ENCODE measurements around the gene TRIM34.
A peak's percentile ranks its signal among the peaks of the same experiment; 100 is the strongest.
"Not testable (repeated sequence)": the region's sequence is repeated elsewhere in the genome, so short reads cannot be mapped to it uniquely, and the experiment has no call there.

The TRIM34 gene

DNA sequence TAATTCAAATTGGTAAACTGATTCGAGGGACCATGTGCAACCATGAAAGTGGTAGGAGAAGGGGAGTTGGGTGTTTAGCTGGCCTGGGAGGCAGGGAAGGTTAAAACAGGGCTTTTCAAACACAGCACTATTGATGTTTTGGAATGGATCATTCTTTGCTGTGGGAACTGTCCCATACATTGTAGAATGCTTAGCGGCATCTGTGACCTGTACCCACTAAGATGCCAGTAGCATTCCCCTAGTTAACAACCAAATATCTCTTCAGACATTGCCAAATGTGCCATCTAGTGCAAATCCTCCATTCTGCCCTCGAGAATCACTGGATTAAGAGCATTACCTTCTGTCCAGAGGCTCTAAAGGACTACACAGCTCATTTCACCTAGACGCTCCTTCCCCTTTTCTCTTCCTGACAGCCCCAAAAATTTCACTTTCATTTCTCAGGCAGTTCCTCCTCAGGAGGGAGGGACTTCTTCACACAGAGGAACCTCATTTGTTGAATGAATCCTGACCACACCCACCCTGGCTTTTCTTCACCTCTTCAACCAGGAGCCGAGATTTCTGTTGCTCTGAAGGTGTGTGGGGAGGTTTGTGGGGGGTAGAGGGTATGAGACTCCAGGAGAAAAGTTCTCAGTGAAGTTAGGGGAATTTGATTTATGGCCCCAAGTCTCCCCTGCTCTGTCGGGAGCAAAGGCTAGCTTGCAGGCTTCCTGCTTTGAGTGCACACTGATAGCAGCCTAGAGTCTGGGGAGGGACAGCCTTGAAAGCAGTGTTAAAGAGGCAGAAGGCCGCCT is at the start of gene TRIM34:
Gene TRIM34, plus strand, starts transcription at position 513 of the 791 bp plus-strand sequence. CDS start 7,331 bp downstream, outside the sequence.
- DNase-seq: no peak

DNA sequence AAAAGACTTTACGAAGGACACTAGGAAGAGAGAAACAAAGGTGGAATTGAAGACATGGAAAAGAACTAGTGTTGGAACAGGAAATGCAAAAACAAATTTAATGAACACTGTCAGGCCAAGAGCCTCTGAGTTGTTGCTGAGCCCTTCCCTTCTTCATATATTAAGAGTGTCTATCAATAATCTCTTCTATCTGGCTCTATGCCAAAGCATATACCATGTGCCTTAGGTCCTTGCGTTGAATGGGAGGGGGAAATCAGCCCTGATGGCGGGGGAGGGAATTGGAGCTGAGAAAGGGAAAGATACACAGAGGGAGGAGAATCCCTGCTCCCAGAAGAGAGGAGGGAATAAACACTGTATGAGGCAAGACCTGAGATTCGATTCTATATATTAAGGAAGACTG is 49.6 kb upstream of the TRIM34 start:
- DNase-seq: no peak

DNA sequence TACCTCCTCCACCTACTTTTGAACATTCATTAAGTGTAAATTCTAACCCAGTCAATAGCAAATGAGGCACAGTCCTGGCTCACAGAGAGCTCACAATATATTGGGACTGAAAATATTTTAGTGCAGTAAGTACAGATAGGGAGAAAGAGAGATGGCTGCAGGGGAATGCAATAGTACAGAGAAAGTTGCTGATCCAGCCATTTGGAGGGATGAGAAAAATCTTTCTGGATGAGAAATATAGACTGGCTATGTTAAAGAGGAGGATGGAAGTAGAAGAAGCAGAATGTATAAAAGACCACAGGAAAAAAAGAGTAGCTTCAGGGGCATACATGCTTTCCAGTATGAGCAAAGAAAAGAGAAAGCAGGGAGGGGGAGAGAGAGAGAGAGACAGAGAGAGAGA is 47.7 kb upstream of the TRIM34 start:
- DNase-seq: no peak

GRCh38 chr11:5580577-5580976 is 44.2 kb upstream of the TRIM34 start, which contains the start of gene OR52B6:
OR52B6 (plus strand) TSS chr11:5580877; CDS start chr11:5580877, 0 bp downstream.
- DNase-seq: no peak

- no peak for DNase-seq
These were observed 43.8 kb upstream of the TRIM34 start for GRCh38 chr11:5581014-5581413.

GRCh38 chr11:5584458-5584857 is 40.3 kb upstream of the TRIM34 start:
- DNase-seq: not testable (repeated sequence)

DNA sequence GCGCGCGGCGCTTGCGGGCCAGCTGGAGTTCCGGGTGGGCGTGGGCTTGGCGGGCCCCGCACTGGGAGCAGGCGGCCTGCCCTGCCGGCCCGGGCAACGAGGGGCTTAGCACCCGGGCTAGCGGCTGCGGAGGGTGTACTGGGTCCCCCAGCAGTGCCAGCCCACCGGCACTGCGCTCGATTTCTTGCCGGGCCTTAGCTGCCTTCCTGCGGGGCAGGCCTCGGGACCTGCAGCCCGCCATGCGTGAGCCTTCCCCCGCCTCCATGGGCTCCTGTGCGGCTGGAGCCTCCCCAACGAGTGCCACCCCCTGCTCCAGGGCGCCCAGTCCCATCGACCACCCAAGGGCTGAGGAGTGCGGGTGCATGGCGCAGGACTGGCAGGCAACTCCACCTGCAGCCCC is 34.9 kb upstream of the TRIM34 start:
- DNase-seq: not testable (repeated sequence)

DNA sequence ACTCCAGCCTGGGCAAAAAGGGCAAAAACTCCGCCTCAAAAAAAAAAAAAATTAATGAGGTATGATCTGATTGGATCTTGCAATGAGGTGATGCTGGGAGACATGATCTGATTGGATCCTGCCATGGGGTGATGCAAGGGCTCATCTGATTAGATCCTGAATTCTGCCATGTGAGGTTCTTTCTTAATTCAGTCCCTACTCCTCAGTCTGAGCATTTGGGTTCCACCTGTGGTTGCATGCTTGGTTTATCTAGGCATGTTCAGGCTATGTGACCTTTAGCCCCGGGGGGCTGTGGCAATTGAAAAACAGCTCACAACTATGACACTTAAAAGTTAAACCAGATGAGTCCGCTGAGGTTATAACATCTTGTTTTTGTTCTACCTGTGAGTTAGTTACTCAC is 33.2 kb upstream of the TRIM34 start:
- DNase-seq: no peak

- no peak for DNase-seq
These were observed 32.2 kb upstream of the TRIM34 start for GRCh38 chr11:5592615-5593014.

DNA sequence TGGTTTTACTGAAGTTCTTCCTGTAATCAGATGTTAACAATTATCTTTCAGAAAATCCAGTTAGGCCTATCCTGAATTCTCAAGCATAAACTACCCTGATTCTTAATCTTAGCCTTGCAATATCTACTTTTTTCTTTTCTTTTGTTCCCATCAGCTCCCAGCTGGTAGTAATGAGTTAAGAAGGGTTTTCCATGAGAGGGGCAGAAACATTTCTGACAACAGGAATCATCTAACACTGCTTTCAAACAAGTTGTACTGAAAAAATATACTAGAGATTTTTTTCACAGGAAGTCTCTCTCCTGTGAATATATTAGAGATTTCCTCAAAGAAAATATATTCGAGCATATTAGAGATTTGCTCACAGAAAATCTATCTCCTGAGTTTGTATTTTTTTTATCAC is 31.7 kb upstream of the TRIM34 start:
- DNase-seq: no peak

- DNase-seq: no peak
These were observed 28.1 kb upstream of the TRIM34 start, which contains the start of gene TRIM6 for GRCh38 chr11:5596607-5597201. TRIM6 (plus strand) TSS chr11:5596637; CDS start chr11:5596898, 261 bp downstream.

DNA sequence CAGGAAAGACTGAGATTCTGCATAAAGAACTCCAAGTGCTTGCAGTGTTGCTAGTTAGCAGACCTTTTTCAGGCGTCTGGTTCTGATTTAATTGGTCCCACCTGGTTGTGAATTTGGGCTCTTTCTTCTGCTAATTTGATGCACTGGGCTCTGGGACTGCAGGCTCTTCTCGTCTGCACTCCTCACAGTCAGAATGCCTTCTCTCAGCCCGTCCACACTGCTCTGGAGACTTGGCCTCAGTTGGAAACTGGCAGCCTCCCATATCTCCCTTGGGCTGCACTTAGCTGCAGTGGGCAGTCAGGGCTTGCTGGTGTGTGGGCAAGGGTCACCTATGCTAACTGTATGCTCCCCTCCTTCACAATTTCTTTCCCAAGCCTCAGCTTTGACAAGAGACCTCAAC is 26.8 kb upstream of the TRIM34 start:
- DNase-seq: no peak

DNA sequence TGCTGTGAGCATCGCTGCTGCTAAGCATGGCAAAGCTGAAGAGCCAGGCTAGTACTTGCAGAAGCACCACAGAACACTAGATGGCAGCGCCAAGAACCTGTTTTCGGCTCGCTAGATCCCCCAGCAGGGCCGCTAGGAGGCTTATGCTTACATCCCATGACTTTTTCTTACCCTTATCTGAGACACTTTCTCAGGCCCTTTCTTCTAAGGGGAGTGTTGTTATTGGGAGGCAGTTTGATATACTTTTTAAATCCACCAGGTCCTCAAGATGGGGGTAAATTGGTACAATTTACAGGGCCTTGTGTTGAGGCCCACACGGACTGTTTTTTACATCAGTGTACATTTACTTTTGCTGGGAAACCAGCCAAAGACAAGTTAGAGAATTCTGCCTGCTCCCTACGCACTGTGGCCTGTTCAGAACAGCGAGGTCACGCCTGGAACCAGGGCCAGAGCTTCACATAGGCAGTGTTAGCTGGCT is 24.4 kb upstream of the TRIM34 start:
- peak; percentile 8 to 47 for DNase-seq

DNA sequence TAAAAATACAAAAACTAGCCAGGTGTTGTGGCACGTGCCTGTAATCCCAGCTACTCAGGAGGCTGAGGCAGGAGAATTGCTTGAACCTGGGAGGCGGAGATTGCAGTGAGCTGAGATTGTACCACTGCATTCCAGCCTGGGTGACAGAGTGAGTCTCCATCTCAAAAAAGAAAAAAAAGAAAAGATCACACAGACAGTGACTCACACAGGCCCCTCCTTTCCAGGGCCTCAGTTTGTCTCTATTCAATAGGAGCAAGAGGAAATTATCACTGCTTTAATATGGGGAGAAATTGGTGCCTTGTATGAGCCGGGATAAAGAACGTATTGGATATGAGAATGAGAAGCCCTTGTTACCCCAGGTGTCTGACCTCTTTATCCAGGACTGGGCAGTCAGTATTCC is 22.0 kb upstream of the TRIM34 start:
- not testable (repeated sequence) for DNase-seq

- no peak for DNase-seq
These were observed 21.5 kb upstream of the TRIM34 start for GRCh38 chr11:5603326-5603725.

GRCh38 chr11:5604896-5605295 is 19.9 kb upstream of the TRIM34 start:
- no peak for DNase-seq

DNA sequence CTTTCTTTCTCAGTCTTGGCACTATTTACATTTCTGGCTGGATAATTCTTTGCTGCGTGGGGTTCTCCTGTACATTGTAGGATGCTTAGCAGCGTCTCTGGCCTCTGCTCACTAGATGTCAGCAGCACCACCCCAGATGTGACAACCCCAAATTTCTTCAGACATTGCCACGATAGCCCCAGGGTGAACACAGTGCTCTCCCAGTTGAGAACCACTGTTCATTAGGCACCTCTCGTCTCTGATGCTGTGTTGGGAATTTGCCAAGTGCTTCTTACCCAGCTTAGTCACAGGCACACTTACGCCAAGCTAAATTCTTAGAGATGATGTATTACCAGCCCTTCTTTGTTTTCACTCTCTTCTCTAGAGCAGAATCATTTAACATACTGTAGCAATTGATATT is 19.0 kb upstream of the TRIM34 start:
- no peak for DNase-seq

DNA sequence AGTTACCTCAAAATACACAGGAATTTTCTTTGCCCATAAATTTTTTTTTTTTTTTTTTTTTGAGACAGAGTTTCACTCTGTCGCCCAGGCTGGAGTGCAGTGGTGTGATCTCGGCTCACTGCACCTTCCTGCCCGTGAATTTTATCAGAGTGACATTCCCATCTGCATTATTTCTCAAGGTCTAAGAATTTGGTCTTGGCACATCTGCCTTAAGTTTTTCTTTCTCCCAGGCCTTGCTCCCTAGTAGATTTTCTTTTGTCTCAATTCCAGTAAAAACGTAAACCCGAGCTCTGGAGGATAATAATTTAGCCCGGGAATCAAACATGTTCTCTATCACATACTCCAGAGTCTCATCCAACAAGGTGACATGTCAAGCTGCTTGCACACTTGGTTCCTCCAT is 16.0 kb upstream of the TRIM34 start:
- no peak for DNase-seq

DNA sequence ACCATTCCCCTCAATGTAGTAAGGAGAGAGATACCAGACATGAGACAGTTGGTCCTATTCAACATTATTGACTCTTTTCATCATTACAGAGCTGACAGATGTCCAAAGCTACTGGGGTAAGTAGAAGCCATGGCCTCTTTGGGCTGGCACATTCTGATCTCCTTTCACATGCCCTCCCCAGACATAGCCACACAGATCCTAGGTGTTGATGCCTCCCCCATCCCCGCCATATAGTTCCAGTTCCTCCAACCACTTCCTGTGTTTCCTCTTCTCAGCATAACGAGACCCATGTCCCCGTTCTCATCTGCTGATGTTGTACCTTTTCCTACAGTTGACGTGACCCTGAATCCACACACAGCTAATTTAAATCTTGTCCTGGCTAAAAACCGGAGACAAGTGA is 14.4 kb upstream of the TRIM34 start:
- DNase-seq: no peak

DNA sequence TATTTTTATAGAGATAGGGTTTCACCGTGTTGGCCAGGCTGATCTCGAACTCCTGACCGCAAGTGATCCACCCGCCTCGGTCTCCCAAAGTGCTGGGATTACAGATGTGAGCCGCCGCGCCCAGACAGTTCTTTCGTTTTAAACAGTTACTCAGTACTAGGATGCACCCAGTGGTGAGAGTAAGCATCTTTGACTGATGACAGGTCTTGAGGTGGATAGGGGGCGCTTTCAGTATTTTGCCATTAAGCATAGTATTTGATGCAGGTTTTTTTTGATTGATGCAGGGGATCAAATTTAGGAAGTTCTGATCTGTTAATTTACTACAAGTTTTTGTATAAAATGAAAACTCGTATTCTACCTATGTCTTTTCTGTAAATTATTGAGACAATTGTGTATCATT is 13.2 kb upstream of the TRIM34 start:
- no peak for DNase-seq

GRCh38 chr11:5618807-5619206 is 6.0 kb upstream of the TRIM34 start:
- DNase-seq: no peak

- DNase-seq: no peak
These were observed 3.9 kb upstream of the TRIM34 start for GRCh38 chr11:5620651-5621521.

GRCh38 chr11:5621580-5621979 is 3.2 kb upstream of the TRIM34 start:
- DNase-seq: no peak
